Keratinocyte (primary cell): ENCODE data around the gene UBQLN4. TPM values are rescaled to one million over a fixed set of nuclear protein-coding genes. Genes with fewer than 3 reads are reported as not detected.

Experiments
- DNase-seq: peaks from one replicate; pipeline ENCODE4 v3.0.0-alpha.2; 2011; ENCODE audit warnings: low read depth, missing footprints, low spot score
- FAIRE-seq: peaks from 2 replicates; lab custom pipeline; 2011; peaks lifted over from hg19 to GRCh38; lab: Jason Lieb, UNC
- H2AFZ ChIP-seq: 2 replicates; pipeline ENCODE4 v1.6.0; 2012; ENCODE audit warnings: low read length, control low read depth, inconsistent platforms; ENCODE audit not compliant: control insufficient read depth
- H3K27ac ChIP-seq: 2 replicates; pipeline ENCODE4 v1.5.1; 2011; ENCODE audit warnings: low read length; ENCODE audit not compliant: control insufficient read depth, insufficient read depth
- H3K27me3 ChIP-seq: 3 replicates; pipeline ENCODE4 v1.6.0; 2011; ENCODE audit warnings: low read length; ENCODE audit not compliant: control insufficient read depth, insufficient read depth; ENCODE audit errors: extremely low read depth
- H3K36me3 ChIP-seq, 2 experiments: 2 replicates in 1 of 2; 3 replicates in 1 of 2; pipeline ENCODE4 v1.5.1; 2011; ENCODE audit warnings: low read length in 2 of 2, mild to moderate bottlenecking in 1 of 2; ENCODE audit not compliant: control insufficient read depth in 2 of 2, insufficient read depth in 2 of 2; ENCODE audit errors: extremely low read depth in 1 of 2
- H3K4me1 ChIP-seq: 3 replicates; pipeline ENCODE4 v1.5.1; 2011; ENCODE audit warnings: low read length; ENCODE audit not compliant: control insufficient read depth, insufficient read depth; ENCODE audit errors: extremely low read depth
- H3K4me2 ChIP-seq: 3 replicates; pipeline ENCODE4 v1.6.0; 2011; ENCODE audit warnings: low read depth, low read length; ENCODE audit not compliant: control insufficient read depth, insufficient read depth; ENCODE audit errors: extremely low read depth
- H3K4me3 ChIP-seq, 3 experiments: fragments of 200-600 bp in 1 of 3; sonication (generic) in 1 of 3; 2 replicates in 2 of 3; 3 replicates in 1 of 3; pipeline ENCODE4 v1.5.1; 2011 to 2016; ENCODE audit warnings: low read length in 3 of 3, mild to moderate bottlenecking in 3 of 3, control low read depth in 2 of 3, inconsistent platforms in 1 of 3, low read depth in 1 of 3, mixed read lengths in 1 of 3, mixed run types in 1 of 3, moderate library complexity in 1 of 3; ENCODE audit not compliant: control insufficient read depth in 2 of 3, insufficient read depth in 2 of 3; ENCODE audit errors: extremely low read depth in 1 of 3
- H3K79me2 ChIP-seq: 2 replicates; pipeline ENCODE4 v1.6.0; 2012; ENCODE audit warnings: low read length; ENCODE audit not compliant: control insufficient read depth, insufficient read depth
- H3K9ac ChIP-seq: 3 replicates; pipeline ENCODE4 v1.6.0; 2011; ENCODE audit warnings: low read length; ENCODE audit not compliant: control insufficient read depth, insufficient read depth; ENCODE audit errors: extremely low read depth
- H3K9me1 ChIP-seq: 3 replicates; pipeline ENCODE4 v1.6.0; 2011; ENCODE audit warnings: low read length; ENCODE audit not compliant: control insufficient read depth, insufficient read depth; ENCODE audit errors: extremely low read depth
- H3K9me3 ChIP-seq: 2 replicates; pipeline ENCODE4 v1.5.1; 2012; ENCODE audit warnings: low read depth, low read length; ENCODE audit not compliant: control insufficient read depth
- H4K20me1 ChIP-seq: 3 replicates; pipeline ENCODE4 v1.6.0; 2011; ENCODE audit warnings: low read length; ENCODE audit not compliant: control insufficient read depth, insufficient read depth; ENCODE audit errors: extremely low read depth
- EZH2 ChIP-seq: IDR thresholded peaks from one replicate; pipeline ENCODE4 v1.6.1; 2012; ENCODE audit warnings: inconsistent platforms, mild to moderate bottlenecking, low read length, moderate library complexity
- dilution Hi-C: fragments of 300-500 bp; cut with MboI; formaldehyde crosslinking; loops from one replicate; pipeline ENCODE4 v1.7.0; 2020; ENCODE audit warnings: low sequenced_read_pairs; ENCODE audit not compliant: extremely low pct_ligation_motif_present
- polyA plus RNA-seq, 5 experiments: library from polyadenylated mRNA; depleted of rRNA in 3 of 5; stranded (reverse) in 3 of 5; stranded (forward) in 1 of 5; unstranded in 1 of 5; fragments of >200 nt; gene quantifications; 1 replicate in 1 of 5; 2 replicates in 3 of 5; 3 replicates in 1 of 5; pipeline versions ENCODE4 v1.2.1 to v1.2.3, GENCODE V29; 2011 to 2012; ENCODE audit warnings: missing spikeins in 2 of 5, low read depth in 1 of 5, low replicate concordance in 1 of 5
- TF ChIP-seq, protein P1 (sequence below), 3 experiments: IDR thresholded peaks in 1 of 3; conservative IDR thresholded peaks in 1 of 3; optimal IDR thresholded peaks in 1 of 3; 2 replicates in 2 of 3; 3 replicates in 1 of 3; pipeline versions ENCODE3 to v1.5.1; 2011; ENCODE audit warnings: low read length in 3 of 3, mild to moderate bottlenecking in 3 of 3, moderate library complexity in 2 of 3, control low read depth in 1 of 3, inconsistent platforms in 1 of 3; ENCODE audit not compliant: insufficient read depth in 2 of 3; ENCODE audit errors: extremely low read depth in 1 of 3

UBQLN4 gene
- polyA plus RNA-seq, 1 donor (not counting 4 experiments of a cell fraction or from before 2014, with no cell fraction given) = 35.8 TPM

DNA sequence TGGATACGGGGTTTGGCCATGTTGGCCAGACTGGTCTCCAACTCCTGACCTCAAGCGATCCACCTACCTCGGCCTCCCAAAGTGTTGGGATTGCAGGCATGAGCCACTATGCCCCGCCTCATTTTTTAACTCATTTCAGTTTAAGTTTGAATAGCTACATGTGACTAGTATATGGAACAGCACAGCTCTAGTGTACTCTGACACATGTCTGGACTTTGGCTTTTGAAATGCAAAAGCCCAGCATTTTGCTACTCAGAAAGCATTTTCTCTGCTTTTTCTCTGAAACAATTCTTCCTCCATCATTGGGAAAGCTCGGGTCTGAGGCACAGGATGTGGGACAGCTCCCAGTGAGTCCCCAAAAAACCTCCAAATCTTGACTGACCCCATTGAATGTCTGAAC lies 28.8 kb downstream of the UBQLN4 start:
- Histone ChIP-seq H3K36me3 (peaks cover 0 to 2% of the 10 kb centered on the region in 2 experiments), H3K9ac (no peak overlapping the region), H3K4me3 (no peak overlapping the region), H3K9me3 (no peaks in the 10 kb centered on the region), H4K20me1 (no peaks in the 10 kb centered on the region), H3K27ac (no peak overlapping the region), H2AFZ (no peak overlapping the region), H3K9me1 (no peaks in the 10 kb centered on the region), H3K4me2 (no peak overlapping the region), H3K27me3 (peaks cover 4% of the 10 kb centered on the region), H3K79me2 (peaks cover 9% of the 10 kb centered on the region), H3K4me1 (peaks cover 1% of the 10 kb centered on the region)
- dilution Hi-C loops = no loop called here
- FAIRE-seq (no peak), DNase-seq (no peak)
- no peak for TF ChIP-seq EZH2
- TF ChIP-seq, protein P1, sequence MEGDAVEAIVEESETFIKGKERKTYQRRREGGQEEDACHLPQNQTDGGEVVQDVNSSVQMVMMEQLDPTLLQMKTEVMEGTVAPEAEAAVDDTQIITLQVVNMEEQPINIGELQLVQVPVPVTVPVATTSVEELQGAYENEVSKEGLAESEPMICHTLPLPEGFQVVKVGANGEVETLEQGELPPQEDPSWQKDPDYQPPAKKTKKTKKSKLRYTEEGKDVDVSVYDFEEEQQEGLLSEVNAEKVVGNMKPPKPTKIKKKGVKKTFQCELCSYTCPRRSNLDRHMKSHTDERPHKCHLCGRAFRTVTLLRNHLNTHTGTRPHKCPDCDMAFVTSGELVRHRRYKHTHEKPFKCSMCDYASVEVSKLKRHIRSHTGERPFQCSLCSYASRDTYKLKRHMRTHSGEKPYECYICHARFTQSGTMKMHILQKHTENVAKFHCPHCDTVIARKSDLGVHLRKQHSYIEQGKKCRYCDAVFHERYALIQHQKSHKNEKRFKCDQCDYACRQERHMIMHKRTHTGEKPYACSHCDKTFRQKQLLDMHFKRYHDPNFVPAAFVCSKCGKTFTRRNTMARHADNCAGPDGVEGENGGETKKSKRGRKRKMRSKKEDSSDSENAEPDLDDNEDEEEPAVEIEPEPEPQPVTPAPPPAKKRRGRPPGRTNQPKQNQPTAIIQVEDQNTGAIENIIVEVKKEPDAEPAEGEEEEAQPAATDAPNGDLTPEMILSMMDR (optimal IDR thresholded peaks at IDR 0.05 in 1 of 3, IDR thresholded peaks at IDR 0.05 in 1 of 3, conservative IDR thresholded peaks at IDR 0.05 in 1 of 3; ENCODE audit: extremely low read depth in 1 of 3, insufficient read depth in 2 of 3, low read length in 3 of 3) = no peak

DNA sequence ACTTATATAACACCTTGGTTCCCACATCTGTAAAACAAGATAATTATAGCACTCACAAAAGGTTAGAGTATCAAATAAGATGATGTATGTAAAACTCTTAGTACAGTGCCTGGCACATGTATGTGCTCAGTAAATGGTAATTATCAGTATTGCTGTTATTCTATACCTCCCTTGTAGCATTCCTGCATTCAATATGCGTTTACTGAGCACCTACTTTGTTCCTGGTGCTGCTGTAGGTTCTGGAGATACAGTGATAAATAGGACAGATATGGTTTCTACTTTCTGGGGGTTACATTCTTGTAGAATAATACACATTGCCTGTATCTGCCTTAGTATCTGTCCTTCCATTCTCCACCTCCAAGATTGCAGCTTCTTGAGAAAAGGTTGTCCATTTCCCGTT lies 31.6 kb downstream of the UBQLN4 start:
- Histone ChIP-seq H3K4me2 (no peak overlapping the region), H3K27me3 (peaks cover 4% of the 10 kb centered on the region), H3K27ac (no peak overlapping the region), H3K9me3 (no peaks in the 10 kb centered on the region), H3K4me3 (no peak overlapping the region), H3K4me1 (peaks cover 4% of the 10 kb centered on the region), H3K9me1 (no peaks in the 10 kb centered on the region), H3K36me3 (peaks cover 2 to 10% of the 10 kb centered on the region in 2 experiments), H3K79me2 (peaks cover 21% of the 10 kb centered on the region), H4K20me1 (no peaks in the 10 kb centered on the region), H2AFZ (no peak overlapping the region), H3K9ac (no peak overlapping the region)
- TF ChIP-seq, protein P1 (optimal IDR thresholded peaks at IDR 0.05 in 1 of 3, IDR thresholded peaks at IDR 0.05 in 1 of 3, conservative IDR thresholded peaks at IDR 0.05 in 1 of 3; ENCODE audit: extremely low read depth in 1 of 3, insufficient read depth in 2 of 3, low read length in 3 of 3) = no peak
- no peak for TF ChIP-seq EZH2
- no peak for DNase-seq
- FAIRE-seq = no peak
- dilution Hi-C loops = no loop called here
